Brain pericyte (primary cell): ENCODE results near the gene STARD10.

Source experiments
- DNase-seq: peaks from one replicate; pipeline ENCODE4 v3.0.0-alpha.2; 2012; ENCODE audit warnings: low read depth, low spot score

STARD10 gene

GRCh38 chr11:72707032-72707431, 86.8 kb downstream of the STARD10 start:
- no peak for DNase-seq

DNA sequence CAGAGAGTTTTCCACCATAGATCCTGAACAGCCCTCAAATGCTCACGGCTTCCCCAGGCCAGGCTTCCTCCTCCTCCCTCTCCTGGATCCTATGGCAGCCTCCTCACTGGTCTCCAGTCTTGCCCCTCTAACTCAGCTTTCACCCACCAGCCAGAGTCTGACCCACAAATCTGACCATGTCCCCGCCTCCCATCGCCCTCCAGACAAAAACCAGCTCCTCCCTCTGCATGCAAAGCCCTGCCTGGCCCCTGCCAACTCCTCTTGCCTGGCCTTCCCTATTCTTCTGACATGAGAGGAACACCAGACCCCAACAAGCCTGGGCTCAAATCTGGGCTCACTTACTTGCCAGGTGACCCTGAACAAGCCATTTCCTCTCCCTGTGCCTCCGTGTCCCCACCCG, 87.3 kb downstream of the STARD10 start:
- DNase-seq = no peak

- no peak for DNase-seq
These were observed 88.1 kb downstream of the STARD10 start for GRCh38 chr11:72705442-72706365.

GRCh38 chr11:72704783-72705265, 89.0 kb downstream of the STARD10 start:
- no peak for DNase-seq
